Stimulated activated CD8-positive, alpha-beta memory T cell treated with anti-CD3 and anti-CD28 coated beads, Interleukin-15, amount 100 ng/mL, for 1 hour (primary cell): Measurements from ENCODE around the gene TRPV6.

Source experiments
- DNase-seq: peaks from one replicate; pipeline ENCODE4 v3.0.0-alpha.2; 2020; ENCODE audit warnings: low read depth

Gene TRPV6

GRCh38 chr7:142908290-142908689, 22.7 kb upstream of the TRPV6 start:
- DNase-seq, result no peak

GRCh38 chr7:142906643-142907042, 21.1 kb upstream of the TRPV6 start:
- no peak for DNase-seq

- no peak for DNase-seq
These were observed 20.2 kb upstream of the TRPV6 start for GRCh38 chr7:142905759-142906158.

- no peak for DNase-seq
These were observed 18.6 kb upstream of the TRPV6 start for GRCh38 chr7:142904128-142904527.

- no peak for DNase-seq
These were observed 16.1 kb upstream of the TRPV6 start for GRCh38 chr7:142901426-142902259.

GRCh38 chr7:142899661-142900060, 14.1 kb upstream of the TRPV6 start:
- no peak for DNase-seq

- DNase-seq, result no peak
These were observed 13.0 kb upstream of the TRPV6 start for GRCh38 chr7:142898377-142899170.

- no peak for DNase-seq
These were observed 12.1 kb upstream of the TRPV6 start for GRCh38 chr7:142897691-142898090.

GRCh38 chr7:142896741-142897379, 11.3 kb upstream of the TRPV6 start:
- no peak for DNase-seq

- DNase-seq, result no peak
These were observed 10.6 kb upstream of the TRPV6 start for GRCh38 chr7:142896151-142896550.

- no peak for DNase-seq
These were observed 9.5 kb upstream of the TRPV6 start for GRCh38 chr7:142894985-142895593.

GRCh38 chr7:142894112-142894984, 8.8 kb upstream of the TRPV6 start:
- no peak for DNase-seq

- DNase-seq, result no peak
These were observed 7.4 kb upstream of the TRPV6 start for GRCh38 chr7:142892951-142893350.

GRCh38 chr7:142891490-142892082, 6.0 kb upstream of the TRPV6 start:
- no peak for DNase-seq

GRCh38 chr7:142890874-142891485, 5.4 kb upstream of the TRPV6 start:
- DNase-seq, result no peak

GRCh38 chr7:142889816-142890215, 4.3 kb upstream of the TRPV6 start:
- DNase-seq, result no peak

- no peak for DNase-seq
These were observed 1.9 kb upstream of the TRPV6 start for GRCh38 chr7:142887282-142888015.

GRCh38 chr7:142886866-142887265, 1.3 kb upstream of the TRPV6 start:
- no peak for DNase-seq

- no peak for DNase-seq
These were observed 1.3 kb downstream of the TRPV6 start for GRCh38 chr7:142884286-142884640.
